HG03280 (cell line): ENCODE data around the gene SLC50A1.
A peak's percentile ranks its signal among the peaks of the same experiment; 100 is the strongest.

Experiments
- ATAC-seq: cut with Tn5 transposase; IDR thresholded peaks from one replicate; pipeline ENCODE4 v1.9.1; 2021; ENCODE audit warnings: mild to moderate bottlenecking, moderate library complexity; ENCODE audit not compliant: unreplicated experiment

SLC50A1 gene

DNA sequence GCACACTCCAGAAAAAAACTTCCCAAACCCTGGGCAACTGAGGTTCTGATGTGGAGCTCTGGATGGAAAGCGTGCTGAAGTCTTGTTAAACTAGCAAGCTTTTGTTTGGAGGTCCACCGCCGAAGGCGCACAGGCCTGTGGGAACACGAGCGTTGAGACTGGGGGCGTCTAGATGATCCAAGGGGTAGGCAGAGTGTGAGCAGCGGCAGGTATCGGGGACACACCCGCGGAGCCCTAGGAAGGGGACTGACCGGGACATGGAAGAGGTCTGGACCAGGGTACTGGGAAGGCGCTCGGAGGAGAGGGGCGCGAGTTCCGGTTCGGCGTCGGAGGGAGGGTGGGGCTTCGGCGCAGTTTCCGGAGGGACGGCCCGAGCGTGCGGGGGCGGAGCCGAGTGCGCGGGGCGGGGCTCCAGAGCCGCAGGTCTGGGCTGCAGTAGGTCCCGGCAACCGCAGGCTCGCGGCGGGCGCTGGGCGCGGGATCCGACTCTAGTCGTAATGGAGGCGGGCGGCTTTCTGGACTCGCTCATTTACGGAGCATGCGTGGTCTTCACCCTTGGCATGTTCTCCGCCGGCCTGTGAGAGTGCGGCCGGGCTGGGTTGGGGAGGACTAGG lies at the start of gene SLC50A1:
Gene SLC50A1 (plus strand): TSS at position 438 of the 614 bp plus-strand sequence. CDS start 60 bp downstream, at position 498.
- ATAC-seq, result peak; percentile 77

DNA sequence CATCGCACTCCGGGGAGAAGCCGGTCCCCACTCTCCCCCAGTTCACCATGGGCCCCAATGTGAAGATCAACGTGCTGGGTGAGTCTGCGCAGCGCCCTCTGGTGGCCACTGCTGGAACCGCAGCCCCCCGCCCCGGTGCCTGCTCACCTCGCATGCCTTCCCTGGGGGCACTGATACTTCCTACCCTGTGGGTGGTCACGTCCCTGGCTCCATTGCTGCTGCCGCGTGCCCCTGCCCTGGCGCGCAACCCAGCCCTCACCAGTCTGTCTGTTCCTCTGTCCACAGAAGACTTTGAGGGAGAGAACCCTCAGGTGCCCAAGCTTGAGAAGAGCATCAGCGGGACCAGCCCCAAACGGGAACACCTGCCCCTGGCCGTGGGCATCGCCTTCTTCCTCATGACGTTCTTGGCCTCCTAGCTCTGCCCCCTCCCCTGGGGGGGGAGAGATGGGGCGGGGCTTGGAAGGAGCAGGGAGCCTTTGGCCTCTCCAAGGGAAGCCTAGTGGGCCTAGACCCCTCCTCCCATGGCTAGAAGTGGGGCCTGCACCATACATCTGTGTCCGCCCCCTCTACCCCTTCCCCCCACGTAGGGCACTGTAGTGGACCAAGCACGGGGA lies 49.4 kb upstream of the SLC50A1 start:
- no peak for ATAC-seq

GRCh38 chr1:155086856-155087535 lies 48.7 kb upstream of the SLC50A1 start:
- no peak for ATAC-seq

- ATAC-seq, result no peak
Observed at GRCh38 chr1:155091071-155092051, 44.3 kb upstream of the SLC50A1 start.

GRCh38 chr1:155092131-155092530 lies 43.5 kb upstream of the SLC50A1 start:
- no peak for ATAC-seq

DNA sequence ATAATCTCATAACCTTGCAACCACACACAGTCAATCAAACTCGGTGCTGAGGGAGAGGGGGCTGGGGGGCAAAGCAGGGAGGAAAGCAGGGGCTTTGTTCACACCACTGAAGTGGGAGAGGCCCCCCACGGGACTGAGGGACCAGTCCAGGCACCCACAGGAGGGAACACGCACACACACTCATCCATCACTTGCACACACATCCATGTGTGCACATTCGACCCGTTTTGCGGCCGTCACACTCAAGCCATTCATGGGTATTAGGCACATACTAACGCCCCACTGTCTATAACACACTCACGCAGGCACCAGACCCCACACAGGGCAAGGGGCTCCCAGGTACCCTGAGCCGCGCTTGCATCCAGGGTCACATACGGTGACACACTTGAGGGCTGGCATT lies 43.0 kb upstream of the SLC50A1 start:
- no peak for ATAC-seq

DNA sequence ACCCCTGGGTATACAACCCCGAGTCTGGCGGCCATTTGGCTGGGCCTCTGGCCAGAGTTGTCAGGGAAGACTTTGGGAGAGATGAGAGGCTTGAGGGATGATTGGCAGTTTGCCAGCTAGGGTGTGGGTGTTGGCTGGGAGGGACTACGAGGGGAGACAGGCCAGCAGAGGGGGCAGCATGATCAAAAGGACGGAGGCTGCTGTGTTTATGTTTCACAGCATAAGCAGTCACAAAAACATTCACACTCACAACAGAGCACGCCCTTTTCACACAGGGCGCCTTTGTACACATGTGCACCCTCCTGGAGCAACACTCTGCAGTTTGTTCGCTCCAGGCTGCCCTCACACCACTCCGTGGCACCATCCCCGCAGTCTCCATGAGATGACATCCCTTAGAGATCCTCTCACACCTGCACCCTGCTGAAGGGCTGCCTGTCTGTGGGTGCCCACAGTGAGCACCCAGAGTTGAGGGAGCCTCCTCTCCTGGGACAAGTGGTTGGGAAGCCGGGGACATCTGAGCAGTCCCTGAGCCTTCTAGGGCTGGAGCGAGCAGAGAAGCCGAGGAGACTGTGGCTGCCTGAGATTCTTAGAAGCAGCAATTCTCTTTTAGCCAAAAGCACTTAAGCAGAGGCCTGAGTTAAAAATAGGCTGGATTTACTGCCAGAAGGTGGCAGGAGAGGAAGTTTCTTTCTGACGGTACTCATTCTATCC lies 41.6 kb upstream of the SLC50A1 start:
- no peak for ATAC-seq

DNA sequence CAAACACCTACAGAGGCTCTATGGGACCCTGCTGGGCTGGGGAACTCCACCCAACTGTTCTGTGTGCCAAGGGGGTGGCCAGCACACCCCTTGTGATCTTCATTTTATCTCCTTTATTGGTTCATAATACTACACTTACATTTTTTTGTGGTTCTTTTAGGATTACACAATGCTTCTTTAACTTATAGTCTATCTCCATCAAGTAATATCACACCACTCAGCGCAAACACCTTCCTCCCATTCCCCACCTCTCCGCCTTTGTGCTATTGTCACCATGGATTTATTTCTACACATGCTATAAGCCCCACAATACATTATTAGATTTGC lies 41.1 kb upstream of the SLC50A1 start:
- no peak for ATAC-seq

DNA sequence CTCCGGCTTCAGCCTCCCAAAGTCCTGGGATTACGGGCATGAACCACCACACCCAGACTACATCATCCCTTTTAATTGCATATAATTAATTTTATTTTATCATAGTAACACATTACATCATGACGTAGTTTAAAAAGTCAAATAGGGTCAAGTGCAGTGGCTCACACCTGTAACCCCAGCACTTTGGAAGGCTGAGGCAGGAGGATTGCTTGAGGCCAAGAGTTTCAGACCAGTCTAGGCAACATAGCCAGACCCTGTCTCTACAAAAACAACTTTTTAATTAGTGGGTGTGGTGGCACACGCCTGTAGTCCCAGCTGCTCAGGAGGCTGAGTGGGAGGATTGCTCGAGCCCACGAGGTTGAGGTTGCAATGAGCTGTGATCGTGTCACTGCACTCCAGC lies 36.3 kb upstream of the SLC50A1 start:
- no peak for ATAC-seq

DNA sequence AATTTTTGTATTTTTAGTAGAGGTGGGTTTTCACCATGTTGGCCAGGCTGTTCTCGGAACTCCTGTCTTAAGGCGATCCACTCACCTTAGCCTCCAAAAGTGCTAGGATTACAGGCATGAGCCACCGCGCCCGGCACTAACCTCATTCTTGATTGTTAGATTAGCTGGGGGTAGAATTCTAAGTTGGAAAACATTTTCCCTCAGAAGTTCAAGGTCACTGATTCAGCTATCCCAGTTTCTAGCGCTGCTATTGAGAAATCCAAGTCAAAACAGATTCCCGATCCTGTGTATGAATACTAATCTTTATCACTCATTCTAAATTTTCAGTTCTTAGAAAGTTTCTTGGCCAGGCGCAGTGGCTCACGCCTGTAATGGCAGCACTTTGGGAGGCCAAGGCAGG lies 32.3 kb upstream of the SLC50A1 start:
- no peak for ATAC-seq

DNA sequence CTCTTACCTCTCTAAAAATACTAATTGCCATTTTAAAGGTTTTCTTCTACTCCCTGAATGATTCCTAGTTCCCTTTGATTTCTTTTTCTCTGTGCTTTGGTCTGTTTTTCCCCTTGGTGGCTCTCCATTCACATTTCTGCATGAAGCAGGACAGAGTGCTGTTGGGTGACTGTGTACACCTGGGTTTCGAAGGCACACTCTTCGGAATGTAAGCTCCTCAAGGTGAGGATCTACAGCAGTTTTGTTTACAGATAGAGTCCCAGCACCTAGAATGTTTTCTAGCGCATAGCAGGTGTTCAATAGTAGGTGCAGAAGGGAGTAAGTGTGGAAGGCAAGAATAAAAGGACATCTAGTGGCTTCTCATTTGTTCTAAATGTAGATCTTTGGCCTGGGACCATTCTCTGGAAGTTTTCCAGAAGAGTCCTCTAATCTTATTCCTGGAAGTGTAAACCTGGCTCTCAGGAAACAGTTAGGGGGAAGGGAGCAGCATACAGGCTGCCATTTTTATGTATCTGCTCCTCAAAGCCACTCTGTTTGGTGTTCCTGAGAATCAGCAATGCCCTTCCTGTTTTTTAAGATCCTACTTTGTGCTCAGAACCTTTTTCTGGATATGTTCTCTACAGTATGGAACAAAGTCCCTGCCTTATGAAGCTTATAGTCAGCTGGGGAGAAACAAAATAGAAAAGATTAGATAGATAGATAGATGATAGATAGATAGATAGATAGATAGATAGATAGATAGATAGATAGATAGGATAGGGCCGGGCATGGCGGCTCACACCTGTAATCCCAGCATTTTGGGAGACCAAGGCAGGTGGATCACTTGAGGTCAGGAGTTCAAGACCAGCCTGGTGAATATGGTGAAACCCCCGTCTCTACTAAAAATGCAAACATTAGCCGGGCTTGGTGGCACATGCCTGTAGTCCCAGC lies 30.8 kb upstream of the SLC50A1 start:
- no peak for ATAC-seq

DNA sequence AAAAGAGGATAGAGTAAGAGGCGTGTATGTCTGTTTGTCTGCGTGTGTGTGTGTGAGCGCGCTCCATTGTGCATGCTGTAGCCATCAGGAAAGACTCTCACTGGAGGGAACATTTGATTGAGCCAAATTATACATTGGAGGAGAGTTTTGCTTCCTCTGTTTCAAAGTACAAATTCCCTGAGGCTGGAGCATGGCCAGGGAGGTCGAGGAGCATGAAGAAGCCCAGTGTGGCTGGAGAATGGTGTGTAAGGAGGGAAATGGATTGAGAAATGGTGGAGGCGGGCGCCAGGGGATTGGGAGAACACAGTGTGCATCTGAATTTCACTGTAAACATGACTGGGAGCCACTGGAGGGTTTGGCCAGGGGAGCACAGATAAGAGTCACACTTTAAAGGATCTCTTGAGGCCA lies 30.0 kb upstream of the SLC50A1 start:
- ATAC-seq, result no peak

DNA sequence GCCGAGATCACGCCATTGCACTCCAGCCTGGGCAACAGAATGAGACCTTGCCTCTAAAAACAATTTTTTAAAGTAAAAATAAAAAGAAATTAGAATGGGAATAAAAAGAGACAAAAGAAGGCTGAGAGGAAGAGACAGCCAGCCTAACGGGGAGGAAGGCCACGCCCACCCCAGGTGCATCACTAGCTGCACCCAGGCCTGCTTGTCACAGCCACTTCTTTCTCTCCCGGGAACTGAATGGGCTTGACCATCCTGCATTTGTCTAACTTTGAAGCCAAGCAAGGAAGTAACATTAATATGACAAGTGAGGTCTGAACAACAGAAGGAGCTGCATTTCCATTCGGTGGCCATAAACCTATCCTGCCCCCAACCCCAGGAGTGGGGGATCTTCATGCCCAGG lies 28.8 kb upstream of the SLC50A1 start:
- ATAC-seq, result no peak

DNA sequence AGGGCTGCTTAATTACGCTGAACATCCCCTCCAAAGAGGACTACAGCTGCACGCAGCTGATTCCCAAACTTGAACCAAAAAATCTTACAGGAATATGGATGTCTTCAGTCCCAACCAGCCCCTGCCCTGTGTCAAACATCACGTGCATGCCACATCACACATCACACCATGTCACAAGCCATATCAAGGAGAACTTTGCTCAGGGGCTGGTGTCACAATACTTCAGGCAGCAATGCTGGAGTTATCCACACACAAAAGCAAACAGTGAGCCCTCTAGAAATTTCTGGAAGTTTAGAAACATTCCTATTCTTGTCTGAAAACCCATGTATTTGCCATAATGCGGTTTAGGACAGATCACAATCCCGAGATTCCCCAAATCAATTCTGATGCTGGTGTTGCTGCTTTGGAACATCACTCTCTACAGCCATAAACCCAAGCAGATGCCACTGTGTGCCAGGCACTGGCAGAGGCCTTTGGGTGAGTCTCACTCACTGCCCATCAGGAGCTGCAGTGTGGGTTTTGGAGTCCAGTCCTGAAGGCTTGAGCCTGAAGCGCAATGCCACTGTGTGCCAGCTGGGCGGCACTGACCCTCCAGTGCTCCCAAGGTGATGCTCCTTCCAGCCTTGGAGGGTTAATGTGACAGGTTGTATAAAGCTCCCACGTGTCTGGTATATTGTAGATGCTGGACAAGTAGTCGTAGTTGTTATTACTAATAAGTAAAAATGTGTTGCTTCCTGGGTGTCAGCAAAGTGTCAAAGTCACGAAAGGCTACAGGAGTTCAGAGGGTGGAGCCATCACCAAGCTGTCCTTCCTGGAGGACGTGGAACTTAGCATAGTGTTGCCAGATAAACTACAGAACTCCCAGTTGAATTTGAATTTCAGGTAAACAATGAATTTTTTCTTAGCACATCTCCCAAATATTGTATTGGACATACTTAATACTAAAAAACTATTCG lies 28.1 kb upstream of the SLC50A1 start:
- no peak for ATAC-seq

- no peak for ATAC-seq
Observed at GRCh38 chr1:155108296-155108695, 27.4 kb upstream of the SLC50A1 start.

- no peak for ATAC-seq
Observed at GRCh38 chr1:155110381-155110780, 25.3 kb upstream of the SLC50A1 start.

DNA sequence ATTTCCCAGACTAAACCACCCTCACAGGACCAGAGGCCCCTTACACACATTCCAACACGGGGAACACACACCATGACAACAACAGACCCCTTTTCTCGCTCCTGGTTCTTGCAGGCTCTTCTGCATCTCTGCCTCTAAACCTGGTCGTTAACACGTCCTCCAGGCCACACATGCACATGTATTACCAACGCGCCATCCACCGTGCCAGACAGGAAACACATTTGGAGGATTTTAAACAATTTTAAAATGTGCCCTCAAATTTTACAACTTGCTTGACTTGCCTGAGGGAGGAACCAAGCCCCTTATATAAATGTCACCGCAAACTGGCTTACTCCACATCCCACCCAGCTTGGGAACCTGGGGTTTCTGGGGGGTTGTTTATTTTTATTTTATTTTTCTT lies 24.8 kb upstream of the SLC50A1 start:
- no peak for ATAC-seq

DNA sequence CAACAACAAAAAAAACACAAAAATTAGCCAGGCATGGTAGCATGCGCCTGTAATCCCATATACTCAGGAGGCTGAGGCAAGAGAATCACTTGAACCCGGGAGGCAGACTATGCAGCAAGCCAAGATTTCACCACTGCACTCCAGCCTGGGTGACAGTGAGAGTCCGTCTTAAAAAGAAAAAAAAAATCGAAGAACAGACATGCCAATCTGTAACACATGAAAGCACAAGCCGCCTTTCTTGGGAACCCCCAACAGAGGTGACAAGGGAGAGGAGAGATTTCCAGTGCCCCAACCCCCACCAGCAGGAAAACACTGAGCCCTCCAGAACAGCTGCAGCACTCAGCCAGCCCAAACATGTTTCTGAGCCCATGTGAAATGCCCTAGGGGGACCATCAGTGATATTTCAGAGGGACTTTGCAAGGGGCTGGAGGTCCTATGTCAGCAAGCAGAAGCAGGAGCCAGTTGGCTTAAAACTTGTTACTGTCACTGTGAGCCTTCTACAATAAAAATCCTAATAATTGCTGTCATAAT lies 22.1 kb upstream of the SLC50A1 start:
- no peak for ATAC-seq
